H1 (cell line): ENCODE measurements around the gene TBL1Y. TPM values are rescaled to one million over a fixed set of nuclear protein-coding genes. Genes with fewer than 3 reads are reported as not detected.

Source experiments
- CTCF ChIA-PET: fragments of 300-600 bp; sonication (Branson Sonifier 250); formaldehyde crosslinking; loops from one replicate; lab custom pipeline; 2021; ENCODE audit not compliant: partially characterized antibody; lab: Charles Lee
- POLR2A ChIA-PET: fragments of 300-600 bp; sonication (Branson Sonifier 250); formaldehyde crosslinking; loops from one replicate; lab custom pipeline; 2021; ENCODE audit warnings: inconsistent platforms; ENCODE audit not compliant: partially characterized antibody; lab: Charles Lee
- DNase-seq, 2 experiments: peaks; one replicate each; pipeline versions ENCODE4 v3.0.0 to v3.0.0-alpha.2; 2010 to 2022; ENCODE audit warnings: low spot score in 2 of 2, low read depth in 1 of 2, mixed read lengths in 1 of 2
- FAIRE-seq: peaks from 2 replicates; lab custom pipeline; 2011; peaks lifted over from hg19 to GRCh38; lab: Jason Lieb, UNC
- H2AFZ ChIP-seq: 2 replicates; pipeline ENCODE4 v1.8.1; 2012; ENCODE audit warnings: low read length, inconsistent platforms
- H2AK5ac ChIP-seq: 2 replicates; pipeline ENCODE4 v1.6.1; 2013; ENCODE audit warnings: low read depth, low read length
- H2BK120ac ChIP-seq: replicated peaks from 2 replicates; pipeline ENCODE3; 2013; ENCODE audit warnings: low read depth, low read length, inconsistent platforms
- H2BK12ac ChIP-seq: 2 replicates; pipeline ENCODE4 v1.6.1; 2013; ENCODE audit warnings: low read depth, low read length
- H2BK15ac ChIP-seq: 2 replicates; pipeline ENCODE4 v1.6.1; 2013; ENCODE audit warnings: low read length
- H2BK20ac ChIP-seq: 2 replicates; pipeline ENCODE4 v1.6.1; 2013; ENCODE audit warnings: low read length
- H2BK5ac ChIP-seq: 2 replicates; pipeline ENCODE4 v1.6.1; 2013; ENCODE audit warnings: low read depth, low read length
- H3K14ac ChIP-seq: 2 replicates; pipeline ENCODE4 v1.6.1; 2013; ENCODE audit warnings: inconsistent platforms; ENCODE audit not compliant: insufficient read length
- H3K18ac ChIP-seq: 2 replicates; pipeline ENCODE4 v1.6.1; 2013; ENCODE audit warnings: low read length; ENCODE audit errors: extremely low read depth
- H3K23ac ChIP-seq: 2 replicates; pipeline ENCODE4 v1.6.1; 2013; ENCODE audit warnings: inconsistent platforms; ENCODE audit not compliant: insufficient read length
- H3K23me2 ChIP-seq: 2 replicates; pipeline ENCODE4 v1.6.1; 2013; ENCODE audit warnings: low read depth, low read length
- H3K27ac ChIP-seq: 2 replicates; pipeline ENCODE4 v1.6.1; 2011; ENCODE audit warnings: low read depth, low read length, inconsistent platforms
- H3K27me3 ChIP-seq, 4 experiments: replicated peaks in 1 of 4; 1 replicate in 1 of 4; 2 replicates in 3 of 4; pipeline versions ENCODE4 v1.6.1 to v1.8.1; 2011 to 2013; ENCODE audit warnings: low read length in 3 of 4, mild to moderate bottlenecking in 3 of 4, inconsistent platforms in 2 of 4, mixed read lengths in 2 of 4, moderate library complexity in 1 of 4; ENCODE audit not compliant: control insufficient read depth in 3 of 4, insufficient read depth in 3 of 4; ENCODE audit errors: extremely low read depth in 1 of 4
- H3K36me3 ChIP-seq, 4 experiments: 2 replicates each; pipeline versions ENCODE4 v1.6.1 to v1.8.1; 2011 to 2013; ENCODE audit warnings: mild to moderate bottlenecking in 4 of 4, low read length in 3 of 4, moderate library complexity in 2 of 4, control low read depth in 1 of 4, inconsistent platforms in 1 of 4; ENCODE audit not compliant: insufficient read depth in 4 of 4, control insufficient read depth in 2 of 4
- H3K4ac ChIP-seq: replicated peaks from 2 replicates; pipeline ENCODE3; 2013; ENCODE audit warnings: low read length, low read depth, mixed read lengths, inconsistent platforms; ENCODE audit not compliant: insufficient read length
- H3K4me1 ChIP-seq, 4 experiments: replicated peaks in 1 of 4; 1 replicate in 1 of 4; 2 replicates in 3 of 4; pipeline versions ENCODE4 v1.6.1 to v1.8.1; 2011 to 2013; ENCODE audit warnings: low read length in 3 of 4, inconsistent platforms in 2 of 4, mixed read lengths in 1 of 4; ENCODE audit not compliant: insufficient read depth in 4 of 4, control insufficient read depth in 3 of 4
- H3K4me2 ChIP-seq, 2 experiments: 2 replicates each; pipeline versions ENCODE4 v1.6.1 to v1.8.1; 2011 to 2013; ENCODE audit warnings: low read depth in 2 of 2, low read length in 2 of 2, control low read depth in 1 of 2, inconsistent platforms in 1 of 2, mild to moderate bottlenecking in 1 of 2; ENCODE audit not compliant: insufficient read depth in 1 of 2
- H3K4me3 ChIP-seq, 4 experiments: fragments of 200-600, 300-600 bp in 1 of 4; sonication (generic), shearing (Covaris generic), sonication (Bioruptor Twin) in 1 of 4; 2 replicates each; pipeline versions ENCODE4 v1.5.1 to v1.8.1; 2011 to 2016; ENCODE audit warnings: low read length in 4 of 4, low read depth in 3 of 4, control low read depth in 2 of 4, inconsistent platforms in 2 of 4, mild to moderate bottlenecking in 2 of 4, mixed read lengths in 1 of 4, moderate library complexity in 1 of 4; ENCODE audit not compliant: insufficient read depth in 2 of 4; ENCODE audit errors: extremely low read depth in 1 of 4
- H3K56ac ChIP-seq: replicated peaks from 2 replicates; pipeline ENCODE3; 2013; ENCODE audit warnings: low read depth, mild to moderate bottlenecking, mixed read lengths, low read length, inconsistent platforms; ENCODE audit not compliant: insufficient read length
- H3K79me1 ChIP-seq: 2 replicates; pipeline ENCODE4 v1.6.1; 2013; ENCODE audit warnings: low read depth, low read length, control low read depth
- H3K79me2 ChIP-seq, 2 experiments: 2 replicates each; pipeline versions ENCODE4 v1.6.1 to v1.8.1; 2012 to 2013; ENCODE audit warnings: low read length in 2 of 2, mild to moderate bottlenecking in 2 of 2, inconsistent platforms in 1 of 2; ENCODE audit not compliant: insufficient read depth in 2 of 2, control insufficient read depth in 1 of 2
- H3K9ac ChIP-seq, 4 experiments: replicated peaks in 1 of 4; 1 replicate in 1 of 4; 2 replicates in 3 of 4; pipeline versions ENCODE4 v1.6.1 to v1.8.1; 2011 to 2013; ENCODE audit warnings: low read depth in 3 of 4, low read length in 3 of 4, control low read depth in 2 of 4, mild to moderate bottlenecking in 2 of 4, moderate library complexity in 2 of 4, inconsistent platforms in 1 of 4; ENCODE audit errors: extremely low read depth in 1 of 4
- H3K9me3 ChIP-seq, 2 experiments: 2 replicates each; pipeline versions ENCODE4 v1.6.1 to v1.8.1; 2012 to 2013; ENCODE audit warnings: mild to moderate bottlenecking in 2 of 2, moderate library complexity in 2 of 2, control low read depth in 1 of 2, inconsistent platforms in 1 of 2, low read depth in 1 of 2, low read length in 1 of 2, mixed read lengths in 1 of 2; ENCODE audit not compliant: insufficient read depth in 2 of 2
- H4K20me1 ChIP-seq, 2 experiments: replicated peaks in 1 of 2; 2 replicates each; pipeline versions ENCODE3 to v1.8.1; 2011 to 2013; ENCODE audit warnings: inconsistent platforms in 2 of 2, low read length in 2 of 2, mild to moderate bottlenecking in 1 of 2; ENCODE audit not compliant: insufficient read depth in 2 of 2, control insufficient read depth in 1 of 2
- H4K5ac ChIP-seq: 2 replicates; pipeline ENCODE4 v1.6.1; 2013; ENCODE audit warnings: low read length, low read depth, mixed read lengths, inconsistent platforms; ENCODE audit not compliant: insufficient read length
- H4K8ac ChIP-seq: 2 replicates; pipeline ENCODE4 v1.8.0; 2013; ENCODE audit warnings: mild to moderate bottlenecking, moderate library complexity, low read length, inconsistent platforms; ENCODE audit not compliant: insufficient read depth; ENCODE audit errors: extremely low read depth
- H4K91ac ChIP-seq: replicated peaks from 2 replicates; pipeline ENCODE3; 2013; ENCODE audit warnings: low read length, mixed read lengths, inconsistent platforms; ENCODE audit not compliant: insufficient read length
- EP300 ChIP-seq, 2 experiments: IDR thresholded peaks; 1 replicate in 1 of 2; 2 replicates in 1 of 2; pipeline ENCODE4 v1.6.1; 2011 to 2012; ENCODE audit warnings: low read depth in 2 of 2, low read length in 2 of 2, mild to moderate bottlenecking in 2 of 2, borderline replicate concordance in 1 of 2, inconsistent platforms in 1 of 2, moderate library complexity in 1 of 2
- NANOG ChIP-seq: IDR thresholded peaks from 2 replicates; pipeline ENCODE4 v1.6.1; 2011; ENCODE audit warnings: low read length, low read depth, mild to moderate bottlenecking, inconsistent platforms; ENCODE audit not compliant: insufficient read depth, poor library complexity, severe bottlenecking
- RBBP5 ChIP-seq: IDR thresholded peaks from 2 replicates; pipeline ENCODE4 v1.7.1; 2012; ENCODE audit warnings: low read depth, mild to moderate bottlenecking, inconsistent platforms, low read length, moderate library complexity, borderline replicate concordance
- RXRA ChIP-seq: IDR thresholded peaks from 2 replicates; pipeline ENCODE4 v1.6.1; 2011; ENCODE audit warnings: low read depth, mild to moderate bottlenecking, low read length, moderate library complexity; ENCODE audit not compliant: insufficient read depth
- ZNF274 ChIP-seq: IDR thresholded peaks from 2 replicates; pipeline ENCODE4 v1.7.0; 2012; ENCODE audit warnings: low read length, borderline replicate concordance; ENCODE audit errors: extremely low read depth
- WGBS, 2 experiments: shearing (Covaris generic) in 1 of 2; methylation state at CpG; one replicate each; pipeline versions ENCODE4 v1.1.6 to v1.1.7; 2013 to 2015; ENCODE audit warnings: low lambda C conversion rate in 2 of 2, mixed read lengths in 2 of 2, inconsistent platforms in 1 of 2, low coverage in 1 of 2, missing lambda C conversion rate in 1 of 2; ENCODE audit not compliant: insufficient replicate concordance in 2 of 2, insufficient coverage in 1 of 2, insufficient read length in 1 of 2; ENCODE audit errors: extremely low coverage in 1 of 2, missing lambda C conversion rate in 1 of 2; 5-methylcytosine and 5-hydroxymethylcytosine counted together
- polyA plus RNA-seq, 7 experiments: library from polyadenylated mRNA; depleted of rRNA in 3 of 7; stranded (reverse) in 5 of 7; unstranded in 2 of 7; fragments of >200 nt in 5 of 7; fragments of 200-250 nt in 2 of 7; gene quantifications; 1 replicate in 5 of 7; 2 replicates in 1 of 7; 4 replicates in 1 of 7; pipeline versions ENCODE4 v1.2.1 to v1.2.3, GENCODE V29; 2011 to 2013; ENCODE audit warnings: missing spikeins in 2 of 7, mixed read lengths in 2 of 7
- total RNA-seq: library from RNA; stranded (reverse); fragmentation: NEBNext Ultra II Directional; extraction: Animal tissue kit (Norgen Biotek cat#: 25700); gene quantifications from 2 replicates; pipeline ENCODE4 v1.2.1, GENCODE V29; 2021

The TBL1Y gene
- total and polyA plus RNA-seq, 2 of the 8 experiments (the other 6 are each of a cell fraction or from before 2014, with no cell fraction given), result 2.5 to 4.2 TPM

GRCh38 chrY:7115871-7116270 lies 205.4 kb downstream of the TBL1Y start:
- 96% methylated on average over 5 of the region's 5 CpGs; no CpG with 5 or more reads in 1 of the 2 experiments for WGBS, 2 experiments

More at GRCh38 chrY:7115871-7116270, 205.4 kb downstream of the TBL1Y start:
- no peak overlapping the region for H4K8ac ChIP-seq
- H3K23ac ChIP-seq, result no peak overlapping the region
- no peak overlapping the region for H3K56ac ChIP-seq
- ChIA-PET CTCF (no interaction called here), POLR2A (no interaction called here)
- H3K79me2 ChIP-seq, result no peaks in the 10 kb centered on the region
- H3K27ac ChIP-seq, result no peak overlapping the region
- H3K27me3 ChIP-seq, result no peaks in the 10 kb centered on the region
- no peak for FAIRE-seq
- H3K9ac ChIP-seq, result no peak overlapping the region
- no peak overlapping the region for H4K91ac ChIP-seq
- H4K20me1 ChIP-seq, result no peaks in the 10 kb centered on the region
- no peaks in the 10 kb centered on the region for H3K79me1 ChIP-seq
- H2AK5ac ChIP-seq, result no peak overlapping the region
- no peak overlapping the region for H3K4me2 ChIP-seq
- H3K18ac ChIP-seq, result no peak overlapping the region
- H2BK120ac ChIP-seq, result no peak overlapping the region
- TF ChIP-seq NANOG (no peak), RXRA (no peak), EP300 (IDR thresholded peaks at IDR 0.05; ENCODE audit: borderline replicate concordance in 1 of 2, low read depth in 2 of 2, low read length in 2 of 2) (peak in 1 of 2 experiments; percentile 65; a peak in 1 of 3 replicates), ZNF274 (no peak), RBBP5 (no peak)
- H3K14ac ChIP-seq, result no peak overlapping the region
- H3K4me1 ChIP-seq, result no peaks in the 10 kb centered on the region
- no peaks in the 10 kb centered on the region for H3K9me3 ChIP-seq
- DNase-seq, result no peak
- H3K23me2 ChIP-seq, result no peaks in the 10 kb centered on the region
- no peak overlapping the region for H4K5ac ChIP-seq
- H3K4me3 ChIP-seq, result no peak overlapping the region
- H2AFZ ChIP-seq, result no peak overlapping the region
- no peak overlapping the region for H2BK20ac ChIP-seq
- no peaks in the 10 kb centered on the region for H3K36me3 ChIP-seq
- no peak overlapping the region for H2BK12ac ChIP-seq
- no peak overlapping the region for H3K4ac ChIP-seq
- no peak overlapping the region for H2BK5ac ChIP-seq
- no peak overlapping the region for H2BK15ac ChIP-seq
